Karpas-422 (cell line): ENCODE measurements around the gene WDR86. TPM values are rescaled to one million over a fixed set of nuclear protein-coding genes. Genes with fewer than 3 reads are reported as not detected.
A peak's percentile ranks its signal among the peaks of the same experiment; 100 is the strongest.

Source experiments
- DNase-seq: peaks from one replicate; pipeline ENCODE4 v3.0.0-alpha.2; 2015
- H2AFZ ChIP-seq: fragments of 200-600 bp; sonication (generic); 2 replicates; pipeline ENCODE4 v1.6.1; 2014; ENCODE audit warnings: antibody characterized with exemption, low read length, mixed read lengths
- H3K27ac ChIP-seq: fragments of 200-600 bp; sonication (generic); 2 replicates; pipeline ENCODE4 v1.5.1; 2014; ENCODE audit warnings: mild to moderate bottlenecking, low read length, moderate library complexity
- H3K27me3 ChIP-seq: fragments of 200-600 bp; sonication (generic); 2 replicates; pipeline ENCODE4 v1.6.1; 2014; ENCODE audit warnings: low read length, mixed read lengths
- H3K36me3 ChIP-seq: fragments of 200-600 bp; sonication (generic); 2 replicates; pipeline ENCODE4 v1.6.1; 2014; ENCODE audit warnings: low read length, mixed read lengths; ENCODE audit not compliant: insufficient read depth
- H3K4me1 ChIP-seq: fragments of 200-600 bp; sonication (generic); 2 replicates; pipeline ENCODE4 v1.6.1; 2014; ENCODE audit warnings: mild to moderate bottlenecking, low read length, mixed read lengths
- H3K4me2 ChIP-seq: fragments of 200-600 bp; sonication (generic); 2 replicates; pipeline ENCODE4 v1.6.1; 2014; ENCODE audit warnings: low read length, low read depth, mild to moderate bottlenecking; ENCODE audit not compliant: poor library complexity, severe bottlenecking
- H3K4me3 ChIP-seq: fragments of 200-600 bp; sonication (generic); 2 replicates; pipeline ENCODE4 v1.5.1; 2014; ENCODE audit warnings: mild to moderate bottlenecking, antibody characterized with exemption, low read length, mixed read lengths
- H3K79me2 ChIP-seq: fragments of 200-600 bp; sonication (generic); 2 replicates; pipeline ENCODE4 v1.6.1; 2014; ENCODE audit warnings: mild to moderate bottlenecking, low read length, mixed read lengths
- H3K9ac ChIP-seq: fragments of 200-600 bp; sonication (generic); 2 replicates; pipeline ENCODE4 v1.6.0; 2014; ENCODE audit warnings: low read length
- H3K9me2 ChIP-seq: fragments of 200-600 bp; sonication (generic), shearing (Covaris generic); replicated peaks from 2 replicates; pipeline ENCODE4 v1.6.0; 2014; ENCODE audit warnings: mild to moderate bottlenecking, low read length, moderate library complexity; ENCODE audit not compliant: insufficient read depth
- H3K9me3 ChIP-seq: fragments of 300-700, 200-600 bp; sonication (generic); 2 replicates; pipeline ENCODE4 v1.6.1; 2014; ENCODE audit warnings: low read length, mixed read lengths
- H4K20me1 ChIP-seq: fragments of 200-600 bp; sonication (generic); 2 replicates; pipeline ENCODE4 v1.6.1; 2014; ENCODE audit warnings: mild to moderate bottlenecking, antibody characterized with exemption, low read length, low read depth; ENCODE audit not compliant: insufficient read depth
- total RNA-seq: library from RNA; depleted of rRNA; stranded (reverse); fragments of >200 nt; shearing (Covaris generic); gene quantifications from 2 replicates; pipeline ENCODE4 v1.2.3, GENCODE V29; 2014; ENCODE audit warnings: low replicate concordance

WDR86 gene
- total RNA-seq, 1 experiment from 2014 or later: not detected

- Histone ChIP-seq H3K4me1 (no peaks in the 10 kb centered on the region), H4K20me1 (no peaks in the 10 kb centered on the region), H3K4me3 (no peak overlapping the region), H3K36me3 (peaks cover 2% of the 10 kb centered on the region; the same call in 1 of the 2 replicates), H3K27ac (no peak overlapping the region), H3K27me3 (no peaks in the 10 kb centered on the region), H3K4me2 (no peak overlapping the region), H3K9me2 (no peaks in the 10 kb centered on the region), H3K9me3 (no peaks in the 10 kb centered on the region), H2AFZ (no peak overlapping the region), H3K79me2 (no peaks in the 10 kb centered on the region), H3K9ac (no peak overlapping the region)
- DNase-seq: no peak
Measured at GRCh38 chr7:151374139-151374538, 35.7 kb downstream of the WDR86 start.

GRCh38 chr7:151373599-151373998, 36.2 kb downstream of the WDR86 start:
- Histone ChIP-seq H3K4me1 (no peaks in the 10 kb centered on the region), H3K4me2 (no peak overlapping the region), H3K79me2 (no peaks in the 10 kb centered on the region), H3K27me3 (no peaks in the 10 kb centered on the region), H3K36me3 (peaks cover 4% of the 10 kb centered on the region), H3K9ac (no peak overlapping the region), H2AFZ (no peak overlapping the region), H4K20me1 (no peaks in the 10 kb centered on the region), H3K4me3 (no peak overlapping the region), H3K9me2 (no peaks in the 10 kb centered on the region), H3K9me3 (no peaks in the 10 kb centered on the region), H3K27ac (no peak overlapping the region)
- no peak for DNase-seq

DNA sequence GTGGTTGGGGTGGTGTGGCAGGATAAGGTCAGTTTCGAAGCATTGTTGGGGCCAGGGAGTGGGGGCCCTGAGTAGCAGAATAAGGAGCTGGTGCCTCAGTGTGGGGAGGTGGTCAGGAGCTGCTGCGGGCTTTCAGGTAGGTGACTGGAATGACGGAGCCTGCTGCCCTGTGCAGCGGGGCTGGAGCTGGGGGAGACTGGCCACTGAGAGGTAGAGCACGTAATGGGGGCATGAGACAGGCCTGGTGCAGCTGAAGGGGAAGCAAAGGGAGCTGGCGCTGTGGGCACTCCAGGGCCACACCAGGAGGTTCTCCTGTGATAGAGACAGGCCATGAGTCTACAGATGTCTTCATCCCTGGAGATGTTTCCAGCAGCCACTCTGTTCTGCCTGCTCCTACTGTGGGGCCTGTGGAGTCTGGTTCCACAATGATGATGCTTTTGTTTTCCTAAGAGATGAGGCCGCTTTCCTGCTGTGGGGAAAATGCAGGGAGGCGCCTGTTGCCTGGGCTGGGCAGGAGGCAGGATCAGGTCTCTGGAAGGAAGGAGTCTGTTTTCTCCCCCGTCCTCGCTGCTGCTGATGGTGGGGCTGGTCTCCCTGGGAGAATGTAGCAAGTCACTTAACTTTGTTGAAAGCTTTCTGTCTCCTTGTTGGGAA, 37.1 kb downstream of the WDR86 start:
- H3K27me3 ChIP-seq: no peaks in the 10 kb centered on the region
- no peak overlapping the region for H3K4me2 ChIP-seq
- H2AFZ ChIP-seq: no peak overlapping the region
- no peaks in the 10 kb centered on the region for H3K79me2 ChIP-seq
- H3K27ac ChIP-seq: no peak overlapping the region
- H3K9me2 ChIP-seq: no peaks in the 10 kb centered on the region
- no peak overlapping the region for H3K9ac ChIP-seq
- peaks cover 8% of the 10 kb centered on the region for H3K36me3 ChIP-seq
- H3K9me3 ChIP-seq: no peaks in the 10 kb centered on the region
- H3K4me1 ChIP-seq: no peaks in the 10 kb centered on the region
- no peak overlapping the region for H3K4me3 ChIP-seq
- no peaks in the 10 kb centered on the region for H4K20me1 ChIP-seq
- no peak for DNase-seq

DNA sequence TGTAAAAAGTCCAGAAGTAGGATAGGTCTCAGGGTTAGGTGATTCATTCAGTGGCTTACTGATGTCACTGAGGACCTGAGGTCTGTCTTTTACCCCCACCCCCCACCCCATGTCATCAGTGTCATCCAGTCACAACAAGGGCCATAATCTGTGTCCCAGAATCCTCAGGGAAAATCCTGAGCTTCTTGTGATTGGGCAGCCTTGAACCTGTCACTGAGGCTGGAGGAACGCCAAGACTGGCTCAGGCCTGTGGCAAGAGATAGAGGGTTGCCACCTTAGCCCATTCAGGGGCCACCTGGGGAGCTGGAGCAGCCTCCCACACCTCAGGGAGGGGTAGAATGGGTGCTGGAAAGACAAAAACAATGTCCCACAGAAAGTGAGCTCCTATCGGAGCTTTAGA, 38.6 kb downstream of the WDR86 start:
- no peak overlapping the region for H3K4me2 ChIP-seq
- H3K27me3 ChIP-seq: no peaks in the 10 kb centered on the region
- no peaks in the 10 kb centered on the region for H3K9me3 ChIP-seq
- no peaks in the 10 kb centered on the region for H3K79me2 ChIP-seq
- H3K27ac ChIP-seq: no peak overlapping the region
- no peak overlapping the region for H3K9ac ChIP-seq
- H3K4me1 ChIP-seq: no peaks in the 10 kb centered on the region
- no peak overlapping the region for H3K4me3 ChIP-seq
- H3K9me2 ChIP-seq: no peaks in the 10 kb centered on the region
- no peak for DNase-seq
- peaks cover 8% of the 10 kb centered on the region for H3K36me3 ChIP-seq
- H2AFZ ChIP-seq: no peak overlapping the region
- H4K20me1 ChIP-seq: no peaks in the 10 kb centered on the region

DNA sequence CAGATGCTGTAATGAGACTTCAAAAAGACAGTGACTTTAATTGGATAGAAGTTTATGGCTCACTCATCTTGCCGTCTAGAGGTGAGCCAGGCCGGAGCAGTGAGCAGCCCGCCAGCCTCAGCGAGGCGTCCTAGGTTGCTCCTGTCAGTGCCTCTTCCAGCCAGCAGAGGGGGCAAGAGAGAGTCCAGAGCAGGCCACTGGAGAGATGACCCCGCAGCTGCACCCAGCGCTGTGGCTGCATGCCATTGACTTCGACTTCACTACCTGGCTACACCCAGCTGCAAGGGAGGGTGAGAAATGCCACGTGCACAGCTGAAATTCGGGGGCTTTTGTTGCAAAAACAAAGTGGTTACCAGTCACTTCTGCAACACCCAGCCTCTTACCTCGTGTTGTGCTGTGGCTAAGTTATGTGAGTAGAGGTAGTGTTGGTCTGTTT, 41.7 kb downstream of the WDR86 start:
- no peak overlapping the region for H3K27ac ChIP-seq
- no peak overlapping the region for H3K9ac ChIP-seq
- no peaks in the 10 kb centered on the region for H3K27me3 ChIP-seq
- no peak overlapping the region for H2AFZ ChIP-seq
- H3K9me2 ChIP-seq: no peaks in the 10 kb centered on the region
- no peaks in the 10 kb centered on the region for H3K79me2 ChIP-seq
- no peak overlapping the region for H3K4me3 ChIP-seq
- H3K36me3 ChIP-seq: peaks cover 10% of the 10 kb centered on the region
- no peaks in the 10 kb centered on the region for H3K4me1 ChIP-seq
- H3K9me3 ChIP-seq: no peaks in the 10 kb centered on the region
- no peaks in the 10 kb centered on the region for H4K20me1 ChIP-seq
- DNase-seq: peak; percentile 87
- no peak overlapping the region for H3K4me2 ChIP-seq

- Histone ChIP-seq H3K4me2 (no peak overlapping the region), H3K36me3 (peaks cover 17% of the 10 kb centered on the region), H3K9ac (no peak overlapping the region), H3K27ac (no peak overlapping the region), H3K9me2 (no peaks in the 10 kb centered on the region), H3K27me3 (no peaks in the 10 kb centered on the region), H3K79me2 (no peaks in the 10 kb centered on the region), H4K20me1 (no peaks in the 10 kb centered on the region), H3K4me3 (no peak overlapping the region), H2AFZ (no peak overlapping the region), H3K4me1 (no peaks in the 10 kb centered on the region), H3K9me3 (no peaks in the 10 kb centered on the region)
- no peak for DNase-seq
Measured at GRCh38 chr7:151367284-151367683, 42.6 kb downstream of the WDR86 start.

DNA sequence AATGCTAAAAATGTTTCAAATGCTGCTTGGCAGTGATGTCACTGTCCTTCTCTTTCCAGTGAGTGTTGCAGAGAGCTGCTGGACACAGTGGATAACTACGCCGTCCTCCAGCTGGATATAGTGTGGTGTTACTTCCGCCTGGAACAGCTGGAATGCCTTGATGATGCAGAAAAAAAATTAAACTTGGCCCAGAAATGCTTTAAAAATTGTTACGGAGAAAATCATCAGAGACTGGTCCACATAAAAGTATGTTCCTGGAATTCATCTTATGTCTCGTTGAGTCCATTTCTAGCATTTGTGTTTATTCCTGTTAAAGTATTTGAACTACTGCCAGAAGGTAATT, 43.0 kb downstream of the WDR86 start:
- H3K9me2 ChIP-seq: no peaks in the 10 kb centered on the region
- peaks cover 21% of the 10 kb centered on the region for H3K36me3 ChIP-seq
- H2AFZ ChIP-seq: no peak overlapping the region
- H3K4me2 ChIP-seq: no peak overlapping the region
- H4K20me1 ChIP-seq: no peaks in the 10 kb centered on the region
- no peak overlapping the region for H3K9ac ChIP-seq
- no peaks in the 10 kb centered on the region for H3K9me3 ChIP-seq
- no peaks in the 10 kb centered on the region for H3K4me1 ChIP-seq
- no peak overlapping the region for H3K27ac ChIP-seq
- no peak overlapping the region for H3K4me3 ChIP-seq
- DNase-seq: no peak
- H3K27me3 ChIP-seq: no peaks in the 10 kb centered on the region
- H3K79me2 ChIP-seq: no peaks in the 10 kb centered on the region

DNA sequence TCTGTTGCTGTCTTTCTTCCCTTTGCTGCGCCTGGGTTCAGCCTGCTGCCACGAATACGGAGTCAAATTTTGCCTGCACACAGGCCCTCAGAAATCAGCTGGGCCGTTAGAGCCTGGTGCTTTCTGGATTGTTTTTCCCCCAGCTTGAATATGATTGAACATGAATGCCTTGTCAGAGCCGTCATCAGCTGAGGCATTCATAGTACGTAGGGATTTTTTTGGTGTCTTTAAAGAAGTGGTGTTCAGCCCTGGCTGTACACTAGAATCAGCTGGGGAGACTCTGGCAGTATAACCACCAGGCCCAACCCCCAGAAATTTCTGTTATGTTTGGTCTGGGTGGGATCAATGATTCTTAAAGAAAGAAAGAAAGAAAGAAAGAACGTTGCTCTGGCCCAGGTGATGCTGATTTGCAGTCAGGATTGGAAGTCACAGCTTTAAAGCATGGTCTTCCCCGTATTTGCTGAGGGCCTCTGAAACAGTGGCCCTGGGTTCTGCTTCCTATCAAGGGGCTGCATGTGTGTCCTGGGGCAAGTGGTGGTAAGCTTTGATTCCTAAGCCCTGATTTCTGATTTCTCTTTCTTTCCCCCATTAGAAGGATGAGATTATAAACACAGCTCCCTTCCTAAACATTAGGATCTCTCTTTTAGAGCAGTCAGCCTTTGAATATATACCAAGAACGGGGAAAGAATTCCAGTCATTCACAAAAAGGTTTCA, 43.5 kb downstream of the WDR86 start:
- no peaks in the 10 kb centered on the region for H4K20me1 ChIP-seq
- H3K9me2 ChIP-seq: no peaks in the 10 kb centered on the region
- no peak overlapping the region for H3K4me3 ChIP-seq
- no peak overlapping the region for H3K9ac ChIP-seq
- H3K4me2 ChIP-seq: no peak overlapping the region
- no peaks in the 10 kb centered on the region for H3K27me3 ChIP-seq
- no peak for DNase-seq
- H3K4me1 ChIP-seq: no peaks in the 10 kb centered on the region
- peaks cover 24% of the 10 kb centered on the region for H3K36me3 ChIP-seq
- no peak overlapping the region for H2AFZ ChIP-seq
- no peak overlapping the region for H3K27ac ChIP-seq
- no peaks in the 10 kb centered on the region for H3K9me3 ChIP-seq
- no peaks in the 10 kb centered on the region for H3K79me2 ChIP-seq
